ENCODE results near the gene SNX27.

The SNX27 gene

DNA sequence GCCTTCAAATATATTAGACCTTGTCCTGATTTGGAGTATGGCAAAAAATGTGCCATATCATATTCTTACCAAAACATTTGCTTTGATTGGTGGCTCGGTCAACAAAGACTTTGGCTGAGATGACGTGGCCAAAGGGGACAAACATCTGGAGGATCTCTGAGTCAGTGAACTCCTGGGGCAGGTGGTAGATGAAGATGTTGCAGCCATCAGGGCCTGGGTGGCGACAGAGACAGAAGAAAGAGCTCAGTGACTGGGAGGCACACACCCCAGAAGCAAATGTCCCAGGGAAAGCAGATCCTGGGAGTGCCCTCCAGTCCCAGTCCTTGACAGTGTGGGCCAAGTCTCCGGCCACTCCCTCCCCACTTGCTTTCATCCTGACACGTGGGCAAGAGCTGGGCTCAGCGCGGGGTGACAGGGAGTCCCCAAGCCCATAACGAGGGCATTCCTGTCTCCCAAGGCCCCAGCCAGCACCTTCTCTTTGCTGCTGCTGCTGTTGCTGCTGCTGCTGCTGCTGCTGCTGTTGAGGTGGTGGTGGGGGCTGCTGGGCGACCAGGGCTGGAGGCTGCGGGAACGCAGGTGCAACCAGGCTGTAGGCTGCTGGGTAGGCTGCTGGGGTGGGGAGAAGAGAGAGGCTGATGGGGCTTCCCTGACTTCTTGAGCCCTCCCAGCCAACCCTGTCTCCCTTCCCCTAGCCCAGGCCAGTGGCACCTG is 94.1 kb downstream of the SNX27 start:
- DNase-seq (ENCODE audit: low spot score), result no peak

- no peak for DNase-seq (ENCODE audit: low spot score)
These were observed 94.9 kb downstream of the SNX27 start for GRCh38 chr1:151706464-151707415.

DNA sequence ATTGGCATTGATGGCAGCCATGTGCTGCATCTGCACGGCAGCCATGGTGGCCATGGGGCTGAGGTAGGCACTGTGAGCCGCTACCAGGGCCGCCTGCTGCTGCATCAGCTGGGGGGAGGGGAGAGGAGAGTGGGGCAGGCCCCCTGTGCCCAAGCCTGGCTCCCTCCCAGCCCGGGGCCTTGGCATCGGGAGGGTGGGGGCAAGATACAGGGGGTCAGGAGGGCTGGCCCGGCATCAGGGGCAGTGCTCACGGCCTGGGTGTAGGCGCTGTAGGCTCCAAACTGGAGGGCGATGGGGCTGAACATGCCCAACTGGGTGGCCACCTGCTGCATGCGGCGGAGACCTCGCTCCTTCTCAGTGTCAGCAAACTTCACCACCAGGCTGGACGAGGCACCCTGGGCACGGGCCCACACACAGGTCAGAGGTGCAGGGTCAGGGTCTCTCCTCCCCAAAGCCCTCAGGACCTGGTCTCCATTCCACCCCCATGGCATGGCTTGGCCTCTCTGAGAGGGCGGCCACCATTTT is 95.8 kb downstream of the SNX27 start:
- DNase-seq (ENCODE audit: low spot score), result no peak

DNA sequence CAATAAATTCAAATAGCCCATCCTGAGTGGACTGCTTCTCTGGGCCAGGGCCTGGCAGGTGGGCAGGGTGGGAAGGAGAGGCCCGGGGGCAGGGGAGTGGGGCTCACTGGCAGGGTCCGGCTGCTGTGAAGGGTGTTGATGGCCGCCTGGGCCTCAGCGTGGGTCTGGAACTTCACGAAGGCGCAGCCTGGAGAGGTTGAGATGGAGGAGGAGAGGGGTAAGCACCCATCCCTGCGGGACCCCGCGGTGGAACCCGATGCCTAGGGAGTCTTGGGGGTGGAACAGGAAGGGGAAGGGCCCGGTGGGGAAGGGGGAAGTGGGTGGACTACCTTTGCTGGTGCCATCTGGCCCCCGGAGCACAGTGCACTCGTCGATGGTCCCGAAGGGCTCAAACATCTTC is 97.0 kb downstream of the SNX27 start:
- no peak for DNase-seq (ENCODE audit: low spot score)

- DNase-seq (ENCODE audit: low spot score), result no peak
These were observed 98.5 kb downstream of the SNX27 start for GRCh38 chr1:151710187-151710840.

DNA sequence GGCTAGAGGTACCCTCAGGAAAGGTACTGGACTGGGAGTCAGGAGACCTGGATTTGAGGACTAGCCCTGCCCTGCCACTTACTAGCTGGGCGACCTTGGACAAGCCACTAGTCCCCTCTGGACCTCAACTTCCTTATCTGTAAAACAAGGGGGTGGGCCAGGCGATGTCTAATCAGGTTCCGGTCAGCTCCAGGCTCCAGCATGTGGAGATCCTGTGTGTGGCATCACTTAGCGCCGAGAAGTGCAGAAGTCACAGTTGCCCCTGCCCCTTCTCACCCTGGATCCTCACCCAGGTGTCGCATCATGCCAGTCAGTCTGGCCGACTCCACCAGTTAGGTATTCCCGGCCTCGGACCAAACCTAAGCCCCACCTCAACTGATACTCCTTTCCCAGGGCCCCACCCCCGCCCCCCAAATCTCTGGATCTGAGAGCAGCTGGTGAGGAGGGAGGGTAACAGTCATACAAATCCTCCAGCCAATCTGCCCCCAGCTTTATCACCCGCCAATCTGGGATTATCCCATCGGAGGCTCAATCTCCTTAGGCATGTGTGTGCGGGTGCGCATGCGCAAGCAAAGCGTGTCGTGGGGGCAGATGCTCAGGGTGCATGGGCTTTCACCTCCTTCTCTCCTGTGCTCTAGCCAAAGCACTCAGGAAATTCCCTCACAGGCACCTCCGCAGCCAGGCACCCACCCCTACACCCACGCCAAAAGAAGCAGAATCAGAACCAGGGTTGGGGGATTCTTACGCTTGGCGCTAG is 99.4 kb downstream of the SNX27 start:
- no peak for DNase-seq (ENCODE audit: low spot score)

GRCh38 chr1:151711951-151712350 is 100.1 kb downstream of the SNX27 start:
- DNase-seq (ENCODE audit: low spot score), result no peak

DNA sequence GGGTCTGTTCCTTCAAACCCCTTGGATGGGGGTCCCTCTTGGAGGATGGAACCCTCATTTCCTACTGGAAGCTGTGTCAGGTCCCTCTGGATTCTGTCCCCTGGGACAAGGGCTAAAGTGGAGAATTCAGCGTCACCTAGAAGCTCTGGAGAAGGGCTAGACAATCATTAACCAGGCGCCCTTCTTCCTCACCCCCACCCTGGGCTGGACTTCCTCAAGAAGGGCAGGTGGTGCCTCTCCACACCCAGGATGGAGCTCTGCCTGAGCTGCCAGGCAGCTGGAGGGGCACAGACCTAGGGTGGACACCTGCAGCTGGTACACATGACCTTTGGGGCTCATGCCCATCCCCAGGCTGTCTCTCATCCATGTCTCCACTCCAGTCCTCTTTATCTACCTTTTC is 101.2 kb downstream of the SNX27 start:
- DNase-seq (ENCODE audit: low spot score), result peak; percentile 50

- DNase-seq (ENCODE audit: low spot score), result no peak
These were observed 102.0 kb downstream of the SNX27 start for GRCh38 chr1:151713874-151714273.

GRCh38 chr1:151714820-151715725 is 103.2 kb downstream of the SNX27 start:
- no peak for DNase-seq (ENCODE audit: low spot score)

- peak; percentile 50 for DNase-seq (ENCODE audit: low spot score)
These were observed 104.0 kb downstream of the SNX27 start for GRCh38 chr1:151715726-151716404.

GRCh38 chr1:151716405-151716762 is 104.5 kb downstream of the SNX27 start:
- DNase-seq (ENCODE audit: low spot score), result no peak

GRCh38 chr1:151716771-151717631 is 105.2 kb downstream of the SNX27 start, which contains the start of gene CELF3:
CELF3 (minus strand) TSS chr1:151716803; CDS start chr1:151716020, 783 bp downstream.
- DNase-seq (ENCODE audit: low spot score), result no peak

GRCh38 chr1:151718011-151718431 is 106.2 kb downstream of the SNX27 start:
- no peak for DNase-seq (ENCODE audit: low spot score)

GRCh38 chr1:151718666-151719065 is 106.8 kb downstream of the SNX27 start:
- DNase-seq (ENCODE audit: low spot score), result no peak

DNA sequence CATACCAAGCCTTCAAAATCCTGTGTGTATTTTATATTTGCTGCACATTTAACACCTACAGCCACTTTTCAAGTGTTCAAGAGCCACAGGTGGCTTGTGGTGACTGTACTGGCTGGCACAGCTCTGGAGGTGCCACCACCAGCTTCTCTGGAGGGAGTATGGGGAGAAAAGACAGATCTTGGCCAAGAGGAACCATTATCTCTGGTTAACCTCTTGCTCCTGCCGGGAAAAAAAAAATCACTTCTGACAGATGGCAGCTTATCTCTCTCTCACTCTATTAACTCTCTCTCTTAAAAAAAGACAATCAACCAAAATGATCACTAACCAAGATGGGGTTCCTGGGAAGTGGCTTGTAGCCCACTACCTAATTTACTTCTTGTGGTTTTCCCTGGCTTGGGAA is 108.3 kb downstream of the SNX27 start:
- no peak for DNase-seq (ENCODE audit: low spot score)

- no peak for DNase-seq (ENCODE audit: low spot score)
These were observed 108.7 kb downstream of the SNX27 start for GRCh38 chr1:151720554-151720953.

GRCh38 chr1:151720974-151721787 is 109.3 kb downstream of the SNX27 start, which contains the start of gene RIIAD1:
RIIAD1 (plus strand) TSS chr1:151721522; CDS start chr1:151721537, 15 bp downstream.
- peak; percentile 62 for DNase-seq (ENCODE audit: low spot score)
